HCT116 (cell line): ENCODE measurements around the gene GPHN. TPM values are rescaled to one million over a fixed set of nuclear protein-coding genes. Genes with fewer than 3 reads are reported as not detected.

Experiments used
- ATAC-seq: fragments of 200-7000 bp; cut with Tn5 transposase; 2 replicates; pipeline ENCODE4 v1.9.1; 2020; ENCODE audit warnings: mild to moderate bottlenecking, moderate library complexity
- BruUV-seq: library from RNA; stranded (reverse); fragments of 400-500 nt; replicated peaks from 2 replicates; lab custom pipeline; 2021; lab: Mats Ljungman, UMichigan
- CTCF ChIA-PET: fragments of 300-600 bp; sonication (Branson Sonifier 250); formaldehyde crosslinking; loops from one replicate; lab custom pipeline; 2021; ENCODE audit warnings: antibody characterized with exemption; lab: Charles Lee
- POLR2A ChIA-PET: fragments of 300-600, 350-600 bp; sonication (Branson Sonifier 250); formaldehyde crosslinking; loops from one replicate; lab custom pipeline; 2021; ENCODE audit warnings: antibody characterized with exemption; lab: Charles Lee
- RAD21 ChIA-PET, 2 experiments: fragments of 300-600 bp; sonication (Branson Sonifier 250); formaldehyde crosslinking; loops; one replicate each; lab custom pipeline; 2023; ENCODE audit warnings: low total read pairs in 2 of 2; ENCODE audit not compliant: uncharacterized antibody in 2 of 2, unreplicated experiment in 2 of 2, low non-redundant PET in 1 of 2; lab: Charles Lee
- DNase-seq: peaks from one replicate; pipeline ENCODE4 v3.0.0-alpha.2; 2010; ENCODE audit warnings: low read depth, low spot score
- H2AFZ ChIP-seq: fragments of 200-600 bp; shearing (Covaris generic), sonication (generic); 2 replicates; pipeline ENCODE4 v1.6.1; 2017; ENCODE audit warnings: low read depth, mixed run types, mixed read lengths, antibody characterized with exemption, low read length; ENCODE audit not compliant: poor library complexity, severe bottlenecking
- H3K27ac ChIP-seq: 2 replicates; pipeline ENCODE4 v1.5.1; 2012; ENCODE audit warnings: low read depth, low read length
- H3K27me3 ChIP-seq: fragments of 200-600 bp; sonication (generic); 2 replicates; pipeline ENCODE4 v1.6.1; 2016; ENCODE audit warnings: mixed run types, low read length, mixed read lengths; ENCODE audit not compliant: insufficient read depth
- H3K36me3 ChIP-seq, 2 experiments: fragments of 200-500 bp in 1 of 2; fragments of 200-600 bp in 1 of 2; sonication (Bioruptor generic) in 1 of 2; sonication (generic) in 1 of 2; 2 replicates each; pipeline versions ENCODE4 v1.5.1 to v1.6.1; 2014 to 2016; ENCODE audit warnings: low read length in 2 of 2, inconsistent platforms in 1 of 2, mixed read lengths in 1 of 2, mixed run types in 1 of 2; ENCODE audit not compliant: insufficient read depth in 2 of 2, control insufficient read depth in 1 of 2
- H3K4me1 ChIP-seq, 2 experiments: fragments of 200-600 bp in 1 of 2; sonication (generic) in 1 of 2; 2 replicates each; pipeline versions ENCODE4 v1.5.1 to v1.6.1; 2012 to 2017; ENCODE audit warnings: low read length in 2 of 2, inconsistent platforms in 1 of 2, mild to moderate bottlenecking in 1 of 2, mixed read lengths in 1 of 2, mixed run types in 1 of 2, moderate library complexity in 1 of 2; ENCODE audit not compliant: insufficient read depth in 2 of 2, control insufficient read depth in 1 of 2
- H3K4me2 ChIP-seq: fragments of 200-600 bp; sonication (generic); 2 replicates; pipeline ENCODE4 v1.6.1; 2017; ENCODE audit warnings: mixed run types, low read length, mixed read lengths
- H3K4me3 ChIP-seq, 2 experiments: fragments of 200-600 bp in 1 of 2; sonication (generic) in 1 of 2; replicated peaks in 1 of 2; 2 replicates each; pipeline ENCODE4 v1.5.1; 2011 to 2016; ENCODE audit warnings: low read length in 2 of 2, control low read depth in 1 of 2, low read depth in 1 of 2, mild to moderate bottlenecking in 1 of 2, mixed read lengths in 1 of 2, mixed run types in 1 of 2
- H3K79me2 ChIP-seq: fragments of 200-600 bp; sonication (generic); 2 replicates; pipeline ENCODE4 v1.6.1; 2017; ENCODE audit warnings: mild to moderate bottlenecking, mixed run types, low read length, moderate library complexity, mixed read lengths; ENCODE audit not compliant: insufficient read depth
- H3K9ac ChIP-seq: fragments of 200-600 bp; sonication (generic); 2 replicates; pipeline ENCODE4 v1.6.1; 2016; ENCODE audit warnings: low read length, mixed read lengths
- H3K9me2 ChIP-seq: fragments of 200-600 bp; sonication (generic), shearing (Covaris generic); 2 replicates; pipeline ENCODE4 v1.6.1; 2017; ENCODE audit warnings: mixed run types, mild to moderate bottlenecking, moderate library complexity; ENCODE audit not compliant: insufficient read depth
- H3K9me3 ChIP-seq, 2 experiments: fragments of 200-500 bp in 1 of 2; fragments of 200-600 bp in 1 of 2; sonication (Bioruptor generic) in 1 of 2; sonication (generic) in 1 of 2; 2 replicates each; pipeline ENCODE4 v1.6.1; 2014 to 2017; ENCODE audit warnings: low read length in 2 of 2, mixed read lengths in 2 of 2, inconsistent platforms in 1 of 2, low read depth in 1 of 2, mild to moderate bottlenecking in 1 of 2, mixed run types in 1 of 2, moderate library complexity in 1 of 2; ENCODE audit not compliant: control insufficient read depth in 1 of 2, insufficient read depth in 1 of 2
- H4K20me1 ChIP-seq: fragments of 200-600 bp; sonication (generic), shearing (Covaris generic); 2 replicates; pipeline ENCODE4 v1.6.1; 2017; ENCODE audit warnings: mixed run types, mild to moderate bottlenecking, moderate library complexity; ENCODE audit not compliant: insufficient read depth
- ATF3 ChIP-seq: IDR thresholded peaks from 2 replicates; pipeline ENCODE4 v1.6.1; 2012
- CEBPB ChIP-seq: IDR thresholded peaks from 2 replicates; pipeline ENCODE4 v1.6.1; 2012; ENCODE audit warnings: low read depth
- EGR1 ChIP-seq: IDR thresholded peaks from 2 replicates; pipeline ENCODE4 v1.6.1; 2012; ENCODE audit warnings: low read depth
- POLR2AphosphoS5 ChIP-seq: IDR thresholded peaks from 2 replicates; pipeline ENCODE4 v1.6.1; 2011; ENCODE audit warnings: mild to moderate bottlenecking, low read depth, low read length, moderate library complexity
- intact Hi-C: fragments of 100-400 bp; cut with micrococcal nuclease; formaldehyde crosslinking; loops from 2 replicates; pipeline ENCODE4 v1.10.0; 2022
- total RNA-seq: library from RNA; stranded (reverse); gene quantifications from one replicate; pipeline ENCODE4 v1.2.1, GENCODE V29; 2021; ENCODE audit not compliant: unreplicated experiment

GPHN gene
- total RNA-seq, 1 experiment from 2014 or later: 43.8 TPM

GRCh38 chr14:66982247-66982646 is 474.3 kb downstream of the GPHN start:
- RAD21 ChIA-PET: no interaction called here
- Histone ChIP-seq H3K9me3 (no peaks in the 10 kb centered on the region), H3K27me3 (no peaks in the 10 kb centered on the region), H3K36me3 (no peaks in the 10 kb centered on the region), H3K9me2 (no peaks in the 10 kb centered on the region), H3K4me1 (no peaks in the 10 kb centered on the region), H3K27ac (no peak overlapping the region), H4K20me1 (no peaks in the 10 kb centered on the region), H3K79me2 (no peaks in the 10 kb centered on the region), H2AFZ (no peak overlapping the region), H3K4me3 (no peak overlapping the region), H3K4me2 (no peak overlapping the region), H3K9ac (no peak overlapping the region)
- no TSS peak for BruUV-seq
- CTCF ChIA-PET: no interaction called here
- intact Hi-C loops: no loop called here
- DNase-seq (no peak), ATAC-seq (no peak)
- POLR2A ChIA-PET: no interaction called here
- TF ChIP-seq CEBPB: no peak
- TF ChIP-seq EGR1: no peak

- Histone ChIP-seq H3K9ac (no peak overlapping the region), H3K4me2 (no peak overlapping the region), H3K27me3 (no peaks in the 10 kb centered on the region), H3K9me3 (no peaks in the 10 kb centered on the region), H3K36me3 (no peaks in the 10 kb centered on the region), H3K27ac (no peak overlapping the region), H3K4me3 (no peak overlapping the region), H3K79me2 (no peaks in the 10 kb centered on the region), H4K20me1 (no peaks in the 10 kb centered on the region), H3K4me1 (no peaks in the 10 kb centered on the region), H2AFZ (no peak overlapping the region), H3K9me2 (no peaks in the 10 kb centered on the region)
- no TSS peak for BruUV-seq
- RAD21 ChIA-PET: no interaction called here
- TF ChIP-seq ATF3: no peak
- no peak for TF ChIP-seq CEBPB
- no peak for TF ChIP-seq POLR2AphosphoS5
- ATAC-seq (no peak), DNase-seq (no peak)
- intact Hi-C loops: no loop called here
- CTCF ChIA-PET: no interaction called here
- POLR2A ChIA-PET: no interaction called here
Observed at GRCh38 chr14:66992776-66993175, 484.8 kb downstream of the GPHN start.
